Cardiac septum (tissue), 1 donor: ENCODE data around the gene ONECUT2. TPM values are rescaled to one million over a fixed set of nuclear protein-coding genes. Genes with fewer than 3 reads are reported as not detected.

Experiments used
- DNase-seq: peaks from one replicate; pipeline ENCODE4 v3.0.0-alpha.2; 2020; ENCODE audit warnings: low spot score
- intact Hi-C: fragments of 100-400 bp; cut with DNase I; formaldehyde crosslinking; loops from one replicate; pipeline ENCODE4 v1.14.0; 2022
- total RNA-seq: library from RNA; stranded (reverse); fragmentation: NEBNext Ultra II Directional; extraction: Animal tissue kit (Norgen Biotek cat#: 25700); gene quantifications from one replicate; pipeline ENCODE4 v1.2.1, GENCODE V29; 2021
- donor health status: DM: no; HTN: no; CAD: no.

ONECUT2 gene
- total RNA-seq, 1 donor from 2014 or later, result 0.22 TPM

- intact Hi-C loops, result no loop called here
- DNase-seq, result peak; percentile 59
Observed at GRCh38 chr18:57430079-57431001, 4.8 kb upstream of the ONECUT2 start.

GRCh38 chr18:57431002-57431382 lies 4.2 kb upstream of the ONECUT2 start:
- no peak for DNase-seq
- intact Hi-C loops, result no loop called here

GRCh38 chr18:57431467-57432080 lies 3.6 kb upstream of the ONECUT2 start:
- DNase-seq, result no peak
- intact Hi-C loops, result no loop called here

DNA sequence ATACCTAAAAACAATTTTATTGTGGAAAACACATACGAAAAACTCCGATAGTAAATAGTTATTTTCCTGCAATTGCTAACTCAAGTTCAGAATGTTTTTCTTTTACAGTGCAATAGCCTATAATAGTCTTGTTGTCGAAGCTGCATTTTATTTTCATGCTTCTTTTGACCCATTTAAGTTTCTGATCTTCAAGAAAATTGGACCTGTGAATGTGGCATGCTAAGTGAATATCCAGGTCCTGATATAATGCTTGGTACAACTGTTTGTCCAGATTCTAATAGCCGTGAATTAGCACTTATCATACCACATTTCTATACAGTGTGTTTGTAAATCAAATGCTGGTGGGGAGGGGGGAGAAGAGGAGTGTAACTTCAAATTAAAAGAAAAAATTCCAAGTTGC lies 3.0 kb upstream of the ONECUT2 start:
- intact Hi-C loops, result no loop called here
- no peak for DNase-seq

DNA sequence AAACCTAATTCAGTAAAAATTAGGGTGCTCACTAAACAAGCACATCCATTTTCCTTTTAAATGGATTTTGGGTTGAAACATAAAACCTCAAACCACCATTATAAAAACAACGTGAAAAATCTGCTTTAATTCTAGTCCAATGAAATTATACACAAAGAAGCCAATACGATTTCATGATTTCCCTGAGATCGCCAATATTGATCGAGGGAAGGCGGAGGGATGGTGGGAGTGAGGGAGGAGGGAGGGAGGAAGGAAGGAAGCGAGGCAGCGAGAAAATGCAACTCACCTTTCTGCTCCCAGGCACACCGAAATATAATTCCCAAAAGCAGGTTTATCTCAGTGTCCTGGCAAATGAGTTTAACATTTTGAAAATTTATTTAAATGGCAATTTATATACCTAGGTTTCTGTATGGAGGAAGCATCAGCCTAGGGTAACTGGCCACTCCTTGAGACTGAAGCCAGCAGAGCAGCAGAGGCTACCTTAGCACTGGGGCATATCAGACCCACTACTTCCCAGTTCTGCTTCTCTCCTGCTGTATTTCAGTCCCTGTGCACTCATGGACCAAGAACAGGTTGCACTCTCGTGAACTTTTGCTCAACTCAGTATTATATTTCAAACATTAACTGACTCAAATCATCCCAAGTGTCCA lies 2.3 kb upstream of the ONECUT2 start:
- intact Hi-C loops, result no loop called here
- DNase-seq, result no peak

DNA sequence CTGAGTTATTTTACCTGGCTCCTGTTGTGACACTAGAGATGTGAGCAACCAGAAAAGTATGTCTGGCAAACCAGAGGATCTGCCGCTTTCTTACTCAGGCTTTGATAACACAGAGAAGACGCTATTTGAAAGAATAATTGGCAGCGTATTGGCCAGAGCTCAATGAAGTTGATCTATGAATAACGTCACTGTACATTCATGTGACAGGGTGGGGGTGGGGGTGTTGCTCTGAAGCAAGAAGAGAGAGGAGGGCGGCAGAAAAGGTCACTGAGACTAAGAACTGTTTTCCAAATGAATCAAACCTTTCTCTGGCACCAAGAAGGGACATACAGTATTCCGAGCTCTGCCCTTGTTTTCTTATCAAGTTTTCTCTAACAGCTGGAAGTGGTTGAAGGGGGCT lies 1.7 kb upstream of the ONECUT2 start:
- intact Hi-C loops, result no loop called here
- no peak for DNase-seq

DNA sequence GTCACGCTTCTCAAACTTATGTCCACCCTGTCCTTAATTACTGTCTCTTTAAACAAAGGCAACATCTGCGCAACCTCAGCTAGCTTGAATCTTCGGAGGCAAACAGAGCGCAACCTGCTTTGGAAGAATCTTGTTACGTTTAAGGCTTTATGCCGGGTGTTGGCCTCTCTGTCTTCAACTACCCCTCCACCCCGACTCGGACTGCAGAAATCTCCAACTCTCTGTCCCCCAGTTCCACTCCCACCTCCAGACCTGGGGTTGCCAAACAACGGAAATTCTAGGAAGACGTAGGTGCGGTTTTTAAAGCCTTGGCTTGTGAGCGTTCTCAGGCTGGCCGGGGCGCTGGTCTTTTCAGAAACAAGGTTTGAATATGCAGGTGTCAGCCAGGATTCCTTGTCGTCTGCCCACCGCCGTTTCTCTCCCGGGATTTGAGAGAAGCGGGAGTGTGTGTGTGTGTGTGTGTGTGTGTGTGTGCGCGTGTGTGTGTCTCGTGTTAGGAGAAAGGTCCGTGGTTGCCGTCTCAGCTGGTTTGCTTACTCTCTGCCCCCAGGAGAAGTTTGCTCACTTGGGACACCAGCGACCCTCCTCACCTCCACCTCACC lies 1.1 kb upstream of the ONECUT2 start:
- intact Hi-C loops, result no loop called here
- no peak for DNase-seq

GRCh38 chr18:57435846-57436190 lies 644 bp downstream of the ONECUT2 start:
- no peak for DNase-seq
- intact Hi-C loops, result no loop called here

DNA sequence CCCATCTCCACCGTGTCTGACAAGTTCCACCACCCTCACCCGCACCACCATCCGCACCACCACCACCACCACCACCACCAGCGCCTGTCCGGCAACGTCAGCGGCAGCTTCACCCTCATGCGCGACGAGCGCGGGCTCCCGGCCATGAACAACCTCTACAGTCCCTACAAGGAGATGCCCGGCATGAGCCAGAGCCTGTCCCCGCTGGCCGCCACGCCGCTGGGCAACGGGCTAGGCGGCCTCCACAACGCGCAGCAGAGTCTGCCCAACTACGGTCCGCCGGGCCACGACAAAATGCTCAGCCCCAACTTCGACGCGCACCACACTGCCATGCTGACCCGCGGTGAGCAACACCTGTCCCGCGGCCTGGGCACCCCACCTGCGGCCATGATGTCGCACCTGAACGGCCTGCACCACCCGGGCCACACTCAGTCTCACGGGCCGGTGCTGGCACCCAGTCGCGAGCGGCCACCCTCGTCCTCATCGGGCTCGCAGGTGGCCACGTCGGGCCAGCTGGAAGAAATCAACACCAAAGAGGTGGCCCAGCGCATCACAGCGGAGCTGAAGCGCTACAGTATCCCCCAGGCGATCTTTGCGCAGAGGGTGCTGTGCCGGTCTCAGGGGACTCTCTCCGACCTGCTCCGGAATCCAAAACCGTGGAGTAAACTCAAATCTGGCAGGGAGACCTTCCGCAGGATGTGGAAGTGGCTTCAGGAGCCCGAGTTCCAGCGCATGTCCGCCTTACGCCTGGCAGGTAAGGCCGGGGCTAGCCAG lies 1.2 kb downstream of the ONECUT2 start:
- no peak for DNase-seq
- intact Hi-C loops, result no loop called here

DNA sequence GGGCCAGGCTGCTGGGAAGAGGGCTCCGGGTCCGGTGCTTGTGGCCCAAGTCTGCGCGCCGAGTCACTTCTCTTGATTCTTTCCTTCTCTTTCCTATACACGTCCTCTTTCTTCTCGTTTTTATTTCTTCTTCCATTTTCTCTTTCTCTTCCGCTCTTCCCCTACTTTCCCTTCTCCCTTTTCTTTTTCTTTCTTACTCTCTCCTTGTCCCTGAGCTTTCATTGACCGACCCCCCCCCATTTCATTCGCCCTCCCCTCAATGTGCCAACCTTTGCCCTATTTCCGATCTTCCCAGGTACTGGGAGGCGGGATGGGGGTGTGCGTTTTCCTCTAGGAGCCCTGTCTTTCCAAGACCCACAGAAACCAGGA lies 1.8 kb downstream of the ONECUT2 start:
- intact Hi-C loops, result no loop called here
- no peak for DNase-seq

DNA sequence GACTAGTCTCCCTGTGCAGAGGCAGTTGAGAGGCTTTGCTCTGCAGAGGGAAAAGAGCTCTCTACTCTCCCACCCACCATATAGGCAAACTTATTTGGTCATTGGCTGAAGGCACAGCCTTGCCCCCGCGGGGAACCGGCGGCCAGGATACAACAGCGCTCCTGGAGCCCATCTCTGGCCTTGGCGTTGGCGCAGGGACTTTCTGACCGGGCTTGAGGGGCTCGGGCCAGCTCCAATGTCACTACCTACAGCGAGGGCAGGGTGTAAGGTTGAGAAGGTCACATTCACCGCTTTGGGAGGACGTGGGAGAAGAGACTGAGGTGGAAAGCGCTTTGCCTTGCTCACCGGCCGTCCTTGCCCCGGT lies 2.2 kb downstream of the ONECUT2 start:
- DNase-seq, result no peak
- intact Hi-C loops, result no loop called here

GRCh38 chr18:57437766-57438671 lies 2.8 kb downstream of the ONECUT2 start:
- no peak for DNase-seq
- intact Hi-C loops, result no loop called here

- intact Hi-C loops, result no loop called here
- DNase-seq, result no peak
Observed at GRCh38 chr18:57438743-57439608, 3.8 kb downstream of the ONECUT2 start.

- intact Hi-C loops, result no loop called here
- no peak for DNase-seq
Observed at GRCh38 chr18:57439609-57439968, 4.4 kb downstream of the ONECUT2 start.

GRCh38 chr18:57439985-57440330 lies 4.8 kb downstream of the ONECUT2 start:
- intact Hi-C loops, result loop anchor here (10.0 kb wide), 1 partner anchor 575 kb away; no protein-coding TSS in a partner anchor
- no peak for DNase-seq

DNA sequence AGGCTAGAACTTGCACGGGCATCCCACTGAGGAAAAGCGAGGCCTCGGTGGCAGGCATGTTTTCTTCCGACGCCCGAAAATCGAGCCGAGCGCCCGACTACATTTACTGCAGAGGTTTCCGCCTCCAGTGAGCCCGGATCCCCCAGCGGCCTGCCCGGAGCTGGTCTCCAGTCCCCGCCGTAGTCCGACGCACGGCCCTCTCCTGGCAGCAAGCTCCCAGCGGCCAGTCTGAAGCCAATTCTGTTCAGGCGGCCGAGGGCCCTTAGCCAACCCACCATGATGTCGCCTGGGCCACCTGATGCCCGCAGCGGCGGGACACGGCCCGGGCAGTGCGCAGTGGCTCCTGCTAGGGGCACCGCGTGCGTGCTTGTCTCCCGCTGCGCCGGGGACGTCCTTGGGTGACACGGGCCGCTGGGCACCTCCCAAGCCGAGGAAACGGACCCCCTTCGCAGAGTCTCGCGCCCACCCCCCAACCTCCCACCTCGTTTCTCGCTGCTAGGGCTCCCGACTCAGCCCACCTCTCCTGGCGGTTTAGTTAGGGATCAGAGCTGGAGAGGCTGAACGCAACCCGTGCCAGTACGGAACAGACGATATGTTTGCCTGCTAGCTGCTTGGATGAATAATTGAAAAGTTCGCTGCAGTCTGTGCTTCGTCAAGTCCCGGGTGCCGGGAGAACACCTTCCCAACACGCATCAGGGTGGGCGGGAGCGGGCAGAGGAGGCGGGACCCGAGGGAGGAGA lies 5.3 kb downstream of the ONECUT2 start:
- intact Hi-C loops, result loop anchor here (10.0 kb wide), 1 partner anchor 576 kb away; no protein-coding TSS in a partner anchor
- DNase-seq, result no peak
